Ishikawa (cell line): Measurements from ENCODE around the gene KRAS.

Experiments
- CEBPB ChIP-seq: IDR thresholded peaks from 2 replicates; pipeline ENCODE4 v1.6.1; 2012
- CREB1 ChIP-seq: IDR thresholded peaks from 2 replicates; pipeline ENCODE4 v1.6.1; 2012; ENCODE audit warnings: low read depth
- EGR1 ChIP-seq: IDR thresholded peaks from 2 replicates; pipeline ENCODE4 v1.6.1; 2012
- EP300 ChIP-seq: IDR thresholded peaks from 2 replicates; pipeline ENCODE4 v1.6.1; 2012; ENCODE audit warnings: borderline replicate concordance
- FOXM1 ChIP-seq: IDR thresholded peaks from 2 replicates; pipeline ENCODE4 v1.6.1; 2012; ENCODE audit warnings: low read depth, borderline replicate concordance
- NFIC ChIP-seq: IDR thresholded peaks from 2 replicates; pipeline ENCODE4 v1.6.1; 2012
- RAD21 ChIP-seq: IDR thresholded peaks from 2 replicates; pipeline ENCODE4 v1.6.1; 2012; ENCODE audit warnings: low read depth
- TAF1 ChIP-seq: IDR thresholded peaks from 2 replicates; pipeline ENCODE4 v1.6.1; 2012; ENCODE audit warnings: low read depth, mild to moderate bottlenecking
- TCF12 ChIP-seq: IDR thresholded peaks from 2 replicates; pipeline ENCODE4 v1.6.1; 2012; ENCODE audit warnings: low read depth
- TEAD4 ChIP-seq: IDR thresholded peaks from 2 replicates; pipeline ENCODE4 v1.6.1; 2012
- USF1 ChIP-seq: IDR thresholded peaks from 2 replicates; pipeline ENCODE4 v1.6.1; 2012
- YY1 ChIP-seq: IDR thresholded peaks from 2 replicates; pipeline ENCODE4 v1.6.1; 2012; ENCODE audit warnings: low read depth
- ZBTB7A ChIP-seq: IDR thresholded peaks from 2 replicates; pipeline ENCODE4 v1.6.1; 2012; ENCODE audit warnings: low read depth
- TF ChIP-seq, protein P1 (sequence below): IDR thresholded peaks from 2 replicates; pipeline ENCODE4 v1.6.1; 2012
- TF ChIP-seq, protein P2 (sequence below): IDR thresholded peaks from 2 replicates; pipeline ENCODE4 v1.6.1; 2012; ENCODE audit warnings: low read depth, mild to moderate bottlenecking

KRAS gene

DNA sequence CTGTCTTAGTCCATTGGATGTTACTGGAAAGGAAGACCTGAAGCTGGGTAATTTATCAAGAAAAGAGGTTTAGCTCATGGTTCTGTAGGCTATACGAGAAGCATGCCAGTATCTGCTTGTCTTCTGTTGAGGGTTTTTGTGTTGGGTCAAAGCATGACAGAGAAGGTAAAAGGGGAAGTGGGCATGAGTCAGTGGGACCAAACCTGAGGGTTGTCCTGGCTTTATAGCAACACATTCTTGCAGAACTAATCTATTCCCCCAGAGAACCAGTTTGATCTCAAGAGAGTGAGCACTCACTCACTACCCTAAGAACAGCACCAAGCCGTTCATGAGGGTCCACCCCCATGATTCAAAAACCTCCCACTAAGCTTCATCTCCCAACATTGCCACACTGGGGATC lies 19.0 kb upstream of the KRAS start:
- no peak for TF ChIP-seq TCF12
- no peak for TF ChIP-seq USF1
- TF ChIP-seq NFIC: no peak
- TF ChIP-seq, protein P1, sequence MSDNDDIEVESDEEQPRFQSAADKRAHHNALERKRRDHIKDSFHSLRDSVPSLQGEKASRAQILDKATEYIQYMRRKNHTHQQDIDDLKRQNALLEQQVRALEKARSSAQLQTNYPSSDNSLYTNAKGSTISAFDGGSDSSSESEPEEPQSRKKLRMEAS: no peak
- TF ChIP-seq RAD21: no peak
- TF ChIP-seq FOXM1: no peak
- no peak for TF ChIP-seq EP300
- TF ChIP-seq CEBPB: no peak
- TF ChIP-seq EGR1: no peak
- TF ChIP-seq YY1: no peak
- TF ChIP-seq, protein P2, sequence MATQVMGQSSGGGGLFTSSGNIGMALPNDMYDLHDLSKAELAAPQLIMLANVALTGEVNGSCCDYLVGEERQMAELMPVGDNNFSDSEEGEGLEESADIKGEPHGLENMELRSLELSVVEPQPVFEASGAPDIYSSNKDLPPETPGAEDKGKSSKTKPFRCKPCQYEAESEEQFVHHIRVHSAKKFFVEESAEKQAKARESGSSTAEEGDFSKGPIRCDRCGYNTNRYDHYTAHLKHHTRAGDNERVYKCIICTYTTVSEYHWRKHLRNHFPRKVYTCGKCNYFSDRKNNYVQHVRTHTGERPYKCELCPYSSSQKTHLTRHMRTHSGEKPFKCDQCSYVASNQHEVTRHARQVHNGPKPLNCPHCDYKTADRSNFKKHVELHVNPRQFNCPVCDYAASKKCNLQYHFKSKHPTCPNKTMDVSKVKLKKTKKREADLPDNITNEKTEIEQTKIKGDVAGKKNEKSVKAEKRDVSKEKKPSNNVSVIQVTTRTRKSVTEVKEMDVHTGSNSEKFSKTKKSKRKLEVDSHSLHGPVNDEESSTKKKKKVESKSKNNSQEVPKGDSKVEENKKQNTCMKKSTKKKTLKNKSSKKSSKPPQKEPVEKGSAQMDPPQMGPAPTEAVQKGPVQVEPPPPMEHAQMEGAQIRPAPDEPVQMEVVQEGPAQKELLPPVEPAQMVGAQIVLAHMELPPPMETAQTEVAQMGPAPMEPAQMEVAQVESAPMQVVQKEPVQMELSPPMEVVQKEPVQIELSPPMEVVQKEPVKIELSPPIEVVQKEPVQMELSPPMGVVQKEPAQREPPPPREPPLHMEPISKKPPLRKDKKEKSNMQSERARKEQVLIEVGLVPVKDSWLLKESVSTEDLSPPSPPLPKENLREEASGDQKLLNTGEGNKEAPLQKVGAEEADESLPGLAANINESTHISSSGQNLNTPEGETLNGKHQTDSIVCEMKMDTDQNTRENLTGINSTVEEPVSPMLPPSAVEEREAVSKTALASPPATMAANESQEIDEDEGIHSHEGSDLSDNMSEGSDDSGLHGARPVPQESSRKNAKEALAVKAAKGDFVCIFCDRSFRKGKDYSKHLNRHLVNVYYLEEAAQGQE: no peak
- no peak for TF ChIP-seq TEAD4
- TF ChIP-seq CREB1: no peak

- TF ChIP-seq RAD21 (no peak), NFIC (no peak), EP300 (no peak), ZBTB7A (no peak), YY1 (no peak), TAF1 (no peak), FOXM1 (no peak), USF1 (no peak), TEAD4 (no peak), CEBPB (no peak), CREB1 (no peak)
- TF ChIP-seq, protein P1: no peak
- TF ChIP-seq, protein P2: no peak
These were observed 15.8 kb upstream of the KRAS start for GRCh38 chr12:25266497-25266896.

DNA sequence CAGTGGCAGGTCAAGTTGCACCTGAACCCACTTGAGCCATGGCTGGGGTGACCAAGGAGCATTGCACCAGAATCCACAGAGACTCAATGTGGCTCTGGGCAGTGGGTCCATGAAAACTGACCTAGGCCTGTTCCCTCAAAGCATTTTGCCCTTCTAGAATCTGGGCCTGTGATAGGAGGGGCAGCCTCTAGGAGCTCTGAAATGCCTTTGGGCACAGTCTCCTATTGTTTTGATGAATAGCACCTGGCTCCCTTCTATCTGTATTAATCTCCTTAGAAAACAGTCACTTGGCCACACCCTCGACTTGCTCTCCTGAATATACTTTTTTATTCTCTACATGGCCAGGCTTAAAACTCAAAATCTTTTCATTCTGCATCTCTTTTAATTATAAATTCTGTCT lies 14.1 kb upstream of the KRAS start:
- no peak for TF ChIP-seq TCF12
- no peak for TF ChIP-seq RAD21
- TF ChIP-seq TEAD4: no peak
- TF ChIP-seq EGR1: no peak
- TF ChIP-seq NFIC: no peak
- no peak for TF ChIP-seq EP300
- TF ChIP-seq CEBPB: no peak
- no peak for TF ChIP-seq ZBTB7A
- TF ChIP-seq CREB1: no peak
- TF ChIP-seq, protein P2: no peak
- TF ChIP-seq TAF1: no peak
- TF ChIP-seq FOXM1: no peak
- no peak for TF ChIP-seq YY1
- TF ChIP-seq, protein P1: no peak
- TF ChIP-seq USF1: no peak

- no peak for TF ChIP-seq CEBPB
- TF ChIP-seq TEAD4: no peak
- no peak for TF ChIP-seq EP300
- no peak for TF ChIP-seq NFIC
- TF ChIP-seq, protein P2: no peak
- TF ChIP-seq TCF12: no peak
- no peak for TF ChIP-seq EGR1
- TF ChIP-seq RAD21: no peak
- no peak for TF ChIP-seq USF1
- TF ChIP-seq, protein P1: no peak
- TF ChIP-seq CREB1: no peak
- TF ChIP-seq YY1: no peak
These were observed 13.4 kb upstream of the KRAS start for GRCh38 chr12:25264114-25264513.
